CD14-positive monocyte (primary cell): ENCODE measurements around the gene ZNF362. TPM values are rescaled to one million over a fixed set of nuclear protein-coding genes. Genes with fewer than 3 reads are reported as not detected.

Experiments
- DNase-seq, 3 donors: peaks; one replicate each; pipeline ENCODE4 v3.0.0-alpha.2; 2011 to 2022
- H2AFZ ChIP-seq: 2 replicates; pipeline ENCODE4 v1.6.0; 2012; ENCODE audit warnings: mild to moderate bottlenecking, low read depth, low read length, inconsistent platforms; ENCODE audit not compliant: insufficient read depth, poor library complexity, severe bottlenecking
- H3K27ac ChIP-seq, 2 donors: 1 replicate in 1 of 2; 2 replicates in 1 of 2; pipeline ENCODE4 v1.5.1; 2012 to 2013; ENCODE audit warnings: low read length in 2 of 2, control low read depth in 1 of 2, inconsistent platforms in 1 of 2, low read depth in 1 of 2, mild to moderate bottlenecking in 1 of 2
- H3K27me3 ChIP-seq, 2 donors: one replicate each; pipeline versions ENCODE4 v1.6.0 to v1.6.1; 2011 to 2013; ENCODE audit warnings: low read length in 2 of 2; ENCODE audit not compliant: control insufficient read depth in 2 of 2, insufficient read depth in 2 of 2
- H3K36me3 ChIP-seq, 2 donors: replicated peaks in 1 of 2; 1 replicate in 1 of 2; 2 replicates in 1 of 2; pipeline versions ENCODE4 v1.5.1 to v1.6.1; 2012 to 2013; ENCODE audit warnings: low read length in 2 of 2, control low read depth in 1 of 2, inconsistent platforms in 1 of 2, mild to moderate bottlenecking in 1 of 2; ENCODE audit not compliant: insufficient read depth in 2 of 2, control insufficient read depth in 1 of 2
- H3K4me1 ChIP-seq, 2 donors: 1 replicate in 1 of 2; 2 replicates in 1 of 2; pipeline versions ENCODE4 v1.5.1 to v1.6.1; 2012 to 2013; ENCODE audit warnings: low read length in 2 of 2, control low read depth in 1 of 2, inconsistent platforms in 1 of 2, mild to moderate bottlenecking in 1 of 2, moderate library complexity in 1 of 2; ENCODE audit not compliant: insufficient read depth in 2 of 2, control insufficient read depth in 1 of 2
- H3K4me2 ChIP-seq: replicated peaks from 2 replicates; pipeline ENCODE3; 2012; ENCODE audit warnings: low read length, moderate library complexity, mild to moderate bottlenecking; ENCODE audit not compliant: poor library complexity, severe bottlenecking; ENCODE audit errors: extremely low read depth
- H3K4me3 ChIP-seq, 3 experiments: fragments of 200-600 bp in 1 of 3; sonication (generic) in 1 of 3; replicated peaks in 1 of 3; 1 replicate in 2 of 3; 2 replicates in 1 of 3; pipeline ENCODE4 v1.5.1; 2011 to 2013; ENCODE audit warnings: low read length in 3 of 3, mild to moderate bottlenecking in 3 of 3, control low read depth in 2 of 3, low read depth in 2 of 3, inconsistent platforms in 1 of 3, moderate library complexity in 1 of 3
- H3K79me2 ChIP-seq: 2 replicates; pipeline ENCODE4 v1.6.0; 2012; ENCODE audit warnings: mild to moderate bottlenecking, control low read depth, inconsistent platforms, low read length, moderate library complexity; ENCODE audit not compliant: insufficient read depth
- H3K9ac ChIP-seq: 2 replicates; pipeline ENCODE4 v1.6.0; 2017; ENCODE audit warnings: low read length, mild to moderate bottlenecking; ENCODE audit not compliant: insufficient read depth, poor library complexity, severe bottlenecking
- H3K9me3 ChIP-seq, 2 donors: replicated peaks in 1 of 2; 1 replicate in 1 of 2; 2 replicates in 1 of 2; pipeline versions ENCODE4 v1.5.1 to v1.6.1; 2012 to 2013; ENCODE audit warnings: low read length in 2 of 2, control low read depth in 1 of 2; ENCODE audit not compliant: control insufficient read depth in 1 of 2, insufficient read depth in 1 of 2
- H4K20me1 ChIP-seq: 2 replicates; pipeline ENCODE4 v1.6.0; 2012; ENCODE audit warnings: mild to moderate bottlenecking, low read length, control low read depth, moderate library complexity; ENCODE audit not compliant: insufficient read depth
- H3K27ac Mint-ChIP-seq, 7 donors: one replicate each; pipeline ENCODE4 v1.8.0; 2020; ENCODE audit warnings: mild to moderate bottlenecking in 7 of 7, mixed read lengths in 7 of 7, moderate library complexity in 6 of 7, inconsistent platforms in 2 of 7
- H3K27me3 Mint-ChIP-seq, 3 donors: one replicate each; pipeline ENCODE4 v1.8.0; 2021 to 2022; ENCODE audit warnings: low read depth in 3 of 3, mild to moderate bottlenecking in 3 of 3, mixed read lengths in 3 of 3, moderate library complexity in 3 of 3, inconsistent platforms in 1 of 3
- H3K36me3 Mint-ChIP-seq, 2 donors: one replicate each; pipeline ENCODE4 v1.8.0; 2020; ENCODE audit warnings: mixed read lengths in 2 of 2, inconsistent platforms in 1 of 2, mild to moderate bottlenecking in 1 of 2
- H3K4me1 Mint-ChIP-seq: one replicate; pipeline ENCODE4 v1.8.0; 2020; ENCODE audit warnings: mild to moderate bottlenecking, mixed read lengths
- H3K4me3 Mint-ChIP-seq, 2 donors: one replicate each; pipeline ENCODE4 v1.8.0; 2020; ENCODE audit warnings: mild to moderate bottlenecking in 2 of 2, mixed read lengths in 2 of 2, moderate library complexity in 1 of 2
- H3K9me3 Mint-ChIP-seq, 7 donors: one replicate each; pipeline ENCODE4 v1.8.0; 2020 to 2022; ENCODE audit warnings: mixed read lengths in 7 of 7, mild to moderate bottlenecking in 6 of 7, moderate library complexity in 6 of 7, inconsistent platforms in 2 of 7
- WGBS: methylation state at CpG from one replicate; pipeline ENCODE4 v1.1.5; 2013; ENCODE audit warnings: missing lambda C conversion rate; ENCODE audit not compliant: insufficient coverage; 5-methylcytosine and 5-hydroxymethylcytosine counted together
- intact Hi-C, 2 donors: fragments of 100-400 bp; cut with micrococcal nuclease; formaldehyde crosslinking; loops; one replicate each; pipeline versions ENCODE4 v1.15.0 to v1.15.1; 2023
- polyA plus RNA-seq, 3 donors: library from polyadenylated mRNA; depleted of rRNA in 1 of 3; unstranded in 2 of 3; stranded (reverse) in 1 of 3; fragments of 300-500 nt in 2 of 3; fragments of >200 nt in 1 of 3; fragmentation: Illumina TruSeq in 2 of 3; gene quantifications; 1 replicate in 2 of 3; 2 replicates in 1 of 3; pipeline ENCODE4 v1.2.3, GENCODE V29; 2012 to 2021
- TF ChIP-seq, protein P1 (sequence below): fragments of 200-600 bp; IDR thresholded peaks from one replicate; pipeline ENCODE4 v1.8.0; 2022; ENCODE audit warnings: antibody characterized with exemption, mild to moderate bottlenecking

The ZNF362 gene
- polyA plus RNA-seq, 3 donors, result 11.4 to 18.9 (median 13.5) TPM

DNA sequence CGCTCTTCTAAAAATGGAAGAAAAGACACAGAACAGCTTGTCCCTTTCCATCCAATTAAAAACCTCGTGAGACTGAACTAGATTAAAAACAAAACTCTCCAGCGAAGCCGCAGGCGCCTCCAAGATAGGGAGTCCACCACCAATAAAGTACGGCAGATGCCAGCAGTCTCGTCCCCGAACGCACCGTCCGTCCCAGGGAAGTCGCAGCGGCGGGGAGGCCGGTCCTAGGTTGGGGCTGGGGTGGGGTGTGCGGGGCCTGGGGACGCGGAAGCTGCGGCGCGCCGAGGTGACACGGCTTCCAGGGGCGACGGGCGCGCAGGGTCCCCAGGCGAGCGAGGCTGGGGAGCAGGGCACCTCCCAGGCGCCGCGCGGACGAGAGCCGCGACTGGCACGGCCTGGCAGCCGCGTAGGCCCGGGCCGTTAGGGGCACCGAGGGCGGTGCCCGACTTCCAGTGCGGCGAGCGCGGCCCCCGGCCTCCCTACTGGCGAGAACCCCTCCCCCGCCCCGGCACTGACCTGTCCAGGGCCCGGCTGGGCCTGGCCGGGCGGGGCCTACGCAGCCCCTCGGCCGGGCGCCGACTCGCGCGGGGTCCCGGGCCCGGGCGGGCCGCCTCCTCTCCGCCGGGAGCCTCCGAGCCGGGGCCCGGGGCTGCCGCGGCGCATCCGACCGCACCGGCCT, 92.9 kb downstream of the ZNF362 start:
- peak overlapping the region; percentile 91 for H3K4me2 ChIP-seq
- peak overlapping the region; percentile 96 for H3K4me3 Mint-ChIP-seq
- peaks cover 35 to 37% of the 10 kb centered on the region in 2 donors for H3K36me3 Mint-ChIP-seq
- peaks cover 37 to 58% of the 10 kb centered on the region in 2 donors for H3K4me1 ChIP-seq
- H3K27me3 ChIP-seq, result no peaks in the 10 kb centered on the region
- peaks cover 53% of the 10 kb centered on the region for H3K79me2 ChIP-seq
- H3K9me3 ChIP-seq, result no peaks in the 10 kb centered on the region
- H3K27me3 Mint-ChIP-seq, result peaks cover 0 to 6% (median 2%) of the 10 kb centered on the region in 3 donors
- H3K9me3 Mint-ChIP-seq, result no peaks in the 10 kb centered on the region
- H3K9ac ChIP-seq, result peak overlapping the region; percentile 80
- H2AFZ ChIP-seq, result peak overlapping the region; percentile 45
- peaks cover 53% of the 10 kb centered on the region for H3K4me1 Mint-ChIP-seq
- TF ChIP-seq, protein P1, sequence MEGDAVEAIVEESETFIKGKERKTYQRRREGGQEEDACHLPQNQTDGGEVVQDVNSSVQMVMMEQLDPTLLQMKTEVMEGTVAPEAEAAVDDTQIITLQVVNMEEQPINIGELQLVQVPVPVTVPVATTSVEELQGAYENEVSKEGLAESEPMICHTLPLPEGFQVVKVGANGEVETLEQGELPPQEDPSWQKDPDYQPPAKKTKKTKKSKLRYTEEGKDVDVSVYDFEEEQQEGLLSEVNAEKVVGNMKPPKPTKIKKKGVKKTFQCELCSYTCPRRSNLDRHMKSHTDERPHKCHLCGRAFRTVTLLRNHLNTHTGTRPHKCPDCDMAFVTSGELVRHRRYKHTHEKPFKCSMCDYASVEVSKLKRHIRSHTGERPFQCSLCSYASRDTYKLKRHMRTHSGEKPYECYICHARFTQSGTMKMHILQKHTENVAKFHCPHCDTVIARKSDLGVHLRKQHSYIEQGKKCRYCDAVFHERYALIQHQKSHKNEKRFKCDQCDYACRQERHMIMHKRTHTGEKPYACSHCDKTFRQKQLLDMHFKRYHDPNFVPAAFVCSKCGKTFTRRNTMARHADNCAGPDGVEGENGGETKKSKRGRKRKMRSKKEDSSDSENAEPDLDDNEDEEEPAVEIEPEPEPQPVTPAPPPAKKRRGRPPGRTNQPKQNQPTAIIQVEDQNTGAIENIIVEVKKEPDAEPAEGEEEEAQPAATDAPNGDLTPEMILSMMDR, result no peak
- peak overlapping the region; percentile 82 to 94 (median 92) for H3K4me3 ChIP-seq
- under 1% methylated on average over 69 of the region's 78 CpGs for WGBS
- peaks cover 48% of the 10 kb centered on the region for H4K20me1 ChIP-seq
- peaks cover 0 to 16% of the 10 kb centered on the region in 2 donors for H3K36me3 ChIP-seq
- intact Hi-C loops, result loop anchor here in 1 of 2 donors (2.0 kb wide), 1 partner anchor 14 kb away; no protein-coding TSS in a partner anchor
- peak overlapping the region; percentile 21 to 84 for H3K27ac ChIP-seq
- peak in 2 of 3 donors; percentile 29 to 36 for DNase-seq
- peak overlapping the region; percentile 73 to 96 (median 88) for H3K27ac Mint-ChIP-seq

DNA sequence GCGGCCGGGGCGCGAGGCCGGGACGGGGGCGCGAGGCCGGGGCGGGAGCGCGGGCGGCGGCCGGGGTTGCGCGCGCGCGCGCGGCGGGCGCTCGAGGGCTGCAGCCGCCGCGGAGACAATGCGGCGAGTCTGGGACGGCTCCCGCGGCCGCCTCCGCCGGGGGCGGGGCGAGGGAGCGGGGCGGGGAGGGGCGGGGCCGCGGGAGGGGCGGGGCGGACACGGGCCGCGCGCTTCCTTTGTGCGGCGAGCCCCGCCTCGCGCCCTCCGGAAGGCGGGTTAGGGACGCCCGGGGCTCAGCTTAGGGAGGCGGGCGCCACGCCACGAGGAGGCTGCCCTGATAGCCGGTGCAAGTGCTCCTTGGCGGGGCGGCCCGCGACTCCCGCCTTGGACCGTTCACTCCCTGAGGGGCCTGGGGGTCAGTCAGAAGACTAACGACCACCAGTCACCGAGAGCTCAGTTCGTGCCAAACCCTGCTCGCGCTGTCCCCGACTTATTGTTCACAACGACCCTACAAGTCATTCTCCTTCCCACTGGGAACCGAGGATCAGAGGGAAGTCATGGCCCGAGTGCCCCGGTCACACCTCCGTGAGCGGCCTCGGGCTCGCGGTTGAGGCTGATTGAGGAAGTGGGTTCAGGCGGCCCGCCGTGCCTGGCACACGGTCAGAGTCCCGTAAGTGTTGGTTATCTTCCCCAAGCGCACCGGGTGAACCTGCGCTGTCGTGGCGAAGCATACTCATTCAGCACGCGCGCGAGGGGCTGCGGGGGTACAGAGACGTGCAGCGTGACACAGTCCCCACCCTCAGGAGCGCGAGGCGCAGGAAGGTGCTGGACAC, 93.7 kb downstream of the ZNF362 start:
- DNase-seq, result peak; percentile 82 to 84 (median 83)
- under 1% methylated on average over 83 of the region's 104 CpGs for WGBS

More for the DNA sequence above, 93.7 kb downstream of the ZNF362 start:
- peaks cover 41% of the 10 kb centered on the region for H4K20me1 ChIP-seq
- H3K36me3 Mint-ChIP-seq, result peaks cover 33 to 37% of the 10 kb centered on the region in 2 donors
- peaks cover 45% of the 10 kb centered on the region for H3K79me2 ChIP-seq
- H3K9me3 Mint-ChIP-seq, result no peaks in the 10 kb centered on the region
- peak overlapping the region; percentile 69 for H3K9ac ChIP-seq
- H3K27me3 Mint-ChIP-seq, result peaks cover 0 to 8% (median 3%) of the 10 kb centered on the region in 3 donors
- H3K4me2 ChIP-seq, result peak overlapping the region; percentile 76
- no peaks in the 10 kb centered on the region for H3K27me3 ChIP-seq
- peak overlapping the region; percentile 87 to 93 for H3K4me3 Mint-ChIP-seq
- TF ChIP-seq, protein P1, result no peak
- peak overlapping the region; percentile 34 to 73 (median 50) for H3K4me3 ChIP-seq
- H3K27ac ChIP-seq, result peak overlapping the region; percentile 90
- intact Hi-C loops, result loop anchor here (2.0 kb wide), 2 partner anchors 15 to 167 kb away; partner anchors contain the start of gene TRIM62 (in 1 of the 2)
- H3K4me1 Mint-ChIP-seq, result peaks cover 50% of the 10 kb centered on the region
- peaks cover 3 to 15% of the 10 kb centered on the region in 2 donors for H3K36me3 ChIP-seq
- H3K4me1 ChIP-seq, result peaks cover 37 to 52% of the 10 kb centered on the region in 2 donors
- peak overlapping the region; percentile 96 to 99 (median 98) for H3K27ac Mint-ChIP-seq
- H3K9me3 ChIP-seq, result no peaks in the 10 kb centered on the region
- peak overlapping the region; percentile 77 for H2AFZ ChIP-seq
